Measurements from ENCODE around the gene DGCR8.

DNA sequence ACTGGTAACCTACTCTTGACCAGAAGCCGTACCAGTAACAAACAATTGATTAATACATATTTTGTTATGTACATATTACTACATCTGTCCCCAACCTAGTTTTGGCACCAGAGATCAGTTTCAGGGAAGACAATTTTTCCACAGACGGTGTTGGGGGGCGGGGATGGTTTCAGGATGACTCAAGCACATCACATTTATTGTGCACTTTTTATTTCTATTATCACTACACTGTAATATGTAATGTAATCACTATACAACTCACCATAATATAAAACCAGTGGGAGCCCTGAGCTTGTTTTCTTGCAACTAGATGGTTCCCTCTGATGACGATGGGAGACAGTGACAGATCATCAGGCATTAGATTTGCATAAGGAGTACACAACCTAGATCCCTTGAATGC lies 15.5 kb downstream of the DGCR8 start:
- TF ChIP-seq, protein P1, sequence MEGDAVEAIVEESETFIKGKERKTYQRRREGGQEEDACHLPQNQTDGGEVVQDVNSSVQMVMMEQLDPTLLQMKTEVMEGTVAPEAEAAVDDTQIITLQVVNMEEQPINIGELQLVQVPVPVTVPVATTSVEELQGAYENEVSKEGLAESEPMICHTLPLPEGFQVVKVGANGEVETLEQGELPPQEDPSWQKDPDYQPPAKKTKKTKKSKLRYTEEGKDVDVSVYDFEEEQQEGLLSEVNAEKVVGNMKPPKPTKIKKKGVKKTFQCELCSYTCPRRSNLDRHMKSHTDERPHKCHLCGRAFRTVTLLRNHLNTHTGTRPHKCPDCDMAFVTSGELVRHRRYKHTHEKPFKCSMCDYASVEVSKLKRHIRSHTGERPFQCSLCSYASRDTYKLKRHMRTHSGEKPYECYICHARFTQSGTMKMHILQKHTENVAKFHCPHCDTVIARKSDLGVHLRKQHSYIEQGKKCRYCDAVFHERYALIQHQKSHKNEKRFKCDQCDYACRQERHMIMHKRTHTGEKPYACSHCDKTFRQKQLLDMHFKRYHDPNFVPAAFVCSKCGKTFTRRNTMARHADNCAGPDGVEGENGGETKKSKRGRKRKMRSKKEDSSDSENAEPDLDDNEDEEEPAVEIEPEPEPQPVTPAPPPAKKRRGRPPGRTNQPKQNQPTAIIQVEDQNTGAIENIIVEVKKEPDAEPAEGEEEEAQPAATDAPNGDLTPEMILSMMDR (IDR thresholded peaks at IDR 0.05): no peak
- TF ChIP-seq POLR2AphosphoS5 (IDR thresholded peaks at IDR 0.05) (no peak), EP300 (IDR thresholded peaks at IDR 0.05) (no peak)
